Panc1 (cell line): ENCODE data around the gene CBARP.
A peak's percentile ranks its signal among the peaks of the same experiment; 100 is the strongest.

Experiments
- TF ChIP-seq, protein P1 (sequence below): fragments of 450-650 bp; IDR thresholded peaks from 2 replicates; pipeline ENCODE4 v1.5.1; 2017; ENCODE audit warnings: mild to moderate bottlenecking
- TF ChIP-seq, protein P2 (sequence below), 2 experiments: IDR thresholded peaks; 2 replicates each; pipeline ENCODE4 v1.6.1; 2011 to 2012; ENCODE audit warnings: low read depth in 2 of 2, control low read depth in 1 of 2, low read length in 1 of 2, mild to moderate bottlenecking in 1 of 2, moderate library complexity in 1 of 2; ENCODE audit not compliant: insufficient read depth in 1 of 2

DNA sequence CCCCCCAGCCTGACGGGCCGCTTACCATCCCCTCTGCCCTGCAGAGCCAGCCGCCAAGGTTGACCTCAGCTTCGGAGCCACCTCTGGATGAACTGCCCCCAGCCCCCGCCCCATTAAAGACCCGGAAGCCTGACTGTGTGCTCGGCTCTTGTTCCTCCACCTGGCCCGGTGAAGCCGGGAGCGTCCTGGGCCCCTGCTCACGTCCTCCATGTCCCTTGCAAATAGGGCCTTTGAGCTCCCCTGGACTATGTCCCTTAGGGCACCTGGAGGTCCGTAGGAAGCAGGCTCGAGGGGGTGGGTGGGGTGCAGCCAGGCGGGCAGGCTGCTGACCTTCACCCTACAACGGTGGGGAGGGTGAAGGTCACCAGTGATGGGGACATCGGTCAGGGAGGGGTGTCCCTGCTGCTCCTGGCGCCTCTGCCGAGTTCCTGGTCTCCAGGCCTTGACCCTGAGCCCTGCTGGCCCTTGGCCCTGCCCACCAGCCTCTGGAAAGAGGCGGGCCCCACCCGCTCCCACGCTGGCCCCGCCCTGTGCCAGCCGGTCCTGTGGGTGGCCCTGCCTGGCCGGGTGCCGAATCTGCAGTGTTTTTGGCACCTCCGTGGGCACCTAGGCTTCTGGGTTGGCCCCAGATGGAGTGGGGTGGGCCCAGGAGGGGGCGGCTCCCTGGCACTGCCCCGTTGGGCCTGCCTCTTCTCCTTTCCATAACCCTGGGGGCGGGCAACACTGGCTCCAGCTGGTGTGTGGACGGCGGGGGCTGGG, 7.1 kb upstream of the CBARP start:
- TF ChIP-seq, protein P1, sequence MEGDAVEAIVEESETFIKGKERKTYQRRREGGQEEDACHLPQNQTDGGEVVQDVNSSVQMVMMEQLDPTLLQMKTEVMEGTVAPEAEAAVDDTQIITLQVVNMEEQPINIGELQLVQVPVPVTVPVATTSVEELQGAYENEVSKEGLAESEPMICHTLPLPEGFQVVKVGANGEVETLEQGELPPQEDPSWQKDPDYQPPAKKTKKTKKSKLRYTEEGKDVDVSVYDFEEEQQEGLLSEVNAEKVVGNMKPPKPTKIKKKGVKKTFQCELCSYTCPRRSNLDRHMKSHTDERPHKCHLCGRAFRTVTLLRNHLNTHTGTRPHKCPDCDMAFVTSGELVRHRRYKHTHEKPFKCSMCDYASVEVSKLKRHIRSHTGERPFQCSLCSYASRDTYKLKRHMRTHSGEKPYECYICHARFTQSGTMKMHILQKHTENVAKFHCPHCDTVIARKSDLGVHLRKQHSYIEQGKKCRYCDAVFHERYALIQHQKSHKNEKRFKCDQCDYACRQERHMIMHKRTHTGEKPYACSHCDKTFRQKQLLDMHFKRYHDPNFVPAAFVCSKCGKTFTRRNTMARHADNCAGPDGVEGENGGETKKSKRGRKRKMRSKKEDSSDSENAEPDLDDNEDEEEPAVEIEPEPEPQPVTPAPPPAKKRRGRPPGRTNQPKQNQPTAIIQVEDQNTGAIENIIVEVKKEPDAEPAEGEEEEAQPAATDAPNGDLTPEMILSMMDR = peak; percentile 41
- TF ChIP-seq, protein P2, sequence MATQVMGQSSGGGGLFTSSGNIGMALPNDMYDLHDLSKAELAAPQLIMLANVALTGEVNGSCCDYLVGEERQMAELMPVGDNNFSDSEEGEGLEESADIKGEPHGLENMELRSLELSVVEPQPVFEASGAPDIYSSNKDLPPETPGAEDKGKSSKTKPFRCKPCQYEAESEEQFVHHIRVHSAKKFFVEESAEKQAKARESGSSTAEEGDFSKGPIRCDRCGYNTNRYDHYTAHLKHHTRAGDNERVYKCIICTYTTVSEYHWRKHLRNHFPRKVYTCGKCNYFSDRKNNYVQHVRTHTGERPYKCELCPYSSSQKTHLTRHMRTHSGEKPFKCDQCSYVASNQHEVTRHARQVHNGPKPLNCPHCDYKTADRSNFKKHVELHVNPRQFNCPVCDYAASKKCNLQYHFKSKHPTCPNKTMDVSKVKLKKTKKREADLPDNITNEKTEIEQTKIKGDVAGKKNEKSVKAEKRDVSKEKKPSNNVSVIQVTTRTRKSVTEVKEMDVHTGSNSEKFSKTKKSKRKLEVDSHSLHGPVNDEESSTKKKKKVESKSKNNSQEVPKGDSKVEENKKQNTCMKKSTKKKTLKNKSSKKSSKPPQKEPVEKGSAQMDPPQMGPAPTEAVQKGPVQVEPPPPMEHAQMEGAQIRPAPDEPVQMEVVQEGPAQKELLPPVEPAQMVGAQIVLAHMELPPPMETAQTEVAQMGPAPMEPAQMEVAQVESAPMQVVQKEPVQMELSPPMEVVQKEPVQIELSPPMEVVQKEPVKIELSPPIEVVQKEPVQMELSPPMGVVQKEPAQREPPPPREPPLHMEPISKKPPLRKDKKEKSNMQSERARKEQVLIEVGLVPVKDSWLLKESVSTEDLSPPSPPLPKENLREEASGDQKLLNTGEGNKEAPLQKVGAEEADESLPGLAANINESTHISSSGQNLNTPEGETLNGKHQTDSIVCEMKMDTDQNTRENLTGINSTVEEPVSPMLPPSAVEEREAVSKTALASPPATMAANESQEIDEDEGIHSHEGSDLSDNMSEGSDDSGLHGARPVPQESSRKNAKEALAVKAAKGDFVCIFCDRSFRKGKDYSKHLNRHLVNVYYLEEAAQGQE (IDR thresholded peaks at IDR 0.05; ENCODE audit: insufficient read depth in 1 of 2, low read depth in 2 of 2, low read length in 1 of 2) = no peak
